Liver (tissue), 9 donors: Measurements from ENCODE around the gene CUBN. TPM values are rescaled to one million over a fixed set of nuclear protein-coding genes. Genes with fewer than 3 reads are reported as not detected.

Source experiments
- DNase-seq: peaks from one replicate; pipeline ENCODE4 v3.0.0-alpha.2; 2017; ENCODE audit warnings: low spot score
- H3K27ac ChIP-seq, 2 donors: one replicate each; pipeline ENCODE4 v1.7.0; 2013; ENCODE audit warnings: inconsistent platforms in 2 of 2, low read length in 2 of 2, control low read depth in 1 of 2, low read depth in 1 of 2, mild to moderate bottlenecking in 1 of 2
- H3K27me3 ChIP-seq, 4 donors: one replicate each; pipeline versions ENCODE4 v1.6.1 to v1.7.0; 2013; ENCODE audit warnings: low read length in 3 of 4, inconsistent platforms in 1 of 4, mild to moderate bottlenecking in 1 of 4, moderate library complexity in 1 of 4; ENCODE audit not compliant: control insufficient read depth in 4 of 4, insufficient read depth in 4 of 4
- H3K36me3 ChIP-seq, 4 donors: one replicate each; pipeline versions ENCODE4 v1.6.1 to v1.7.0; 2013; ENCODE audit warnings: low read length in 3 of 4, mild to moderate bottlenecking in 3 of 4, low read depth in 1 of 4, moderate library complexity in 1 of 4; ENCODE audit not compliant: control insufficient read depth in 4 of 4, insufficient read depth in 3 of 4
- H3K4me1 ChIP-seq, 4 donors: one replicate each; pipeline versions ENCODE4 v1.6.1 to v1.7.0; 2013; ENCODE audit warnings: low read length in 3 of 4, mild to moderate bottlenecking in 3 of 4, moderate library complexity in 1 of 4; ENCODE audit not compliant: control insufficient read depth in 4 of 4, insufficient read depth in 4 of 4
- H3K4me3 ChIP-seq, 3 donors: one replicate each; pipeline versions ENCODE4 v1.6.1 to v1.7.0; 2013; ENCODE audit warnings: low read length in 3 of 3, control low read depth in 1 of 3, low read depth in 1 of 3, mild to moderate bottlenecking in 1 of 3
- H3K9ac ChIP-seq, 2 donors: one replicate each; pipeline ENCODE4 v1.7.0; 2013; ENCODE audit warnings: low read length in 2 of 2, mild to moderate bottlenecking in 2 of 2, moderate library complexity in 2 of 2, control low read depth in 1 of 2, low read depth in 1 of 2
- H3K9me3 ChIP-seq, 4 donors: one replicate each; pipeline versions ENCODE4 v1.6.1 to v1.7.0; 2013; ENCODE audit warnings: low read length in 3 of 4; ENCODE audit not compliant: control insufficient read depth in 4 of 4
- EGR1 ChIP-seq, 2 donors: IDR thresholded peaks; 2 replicates each; pipeline ENCODE4 v1.6.1; 2016 to 2018; ENCODE audit warnings: antibody characterized with exemption in 2 of 2, low read depth in 2 of 2
- FOXA1 ChIP-seq: IDR thresholded peaks from 2 replicates; pipeline ENCODE4 v1.6.1; 2016; ENCODE audit warnings: antibody characterized with exemption
- GABPA ChIP-seq, 2 donors: IDR thresholded peaks in 1 of 2; conservative IDR thresholded peaks in 1 of 2; 2 replicates each; pipeline ENCODE4 v1.6.1; 2016; ENCODE audit warnings: antibody characterized with exemption in 2 of 2, mild to moderate bottlenecking in 1 of 2, moderate library complexity in 1 of 2
- HNF4A ChIP-seq, 2 donors: conservative IDR thresholded peaks; 2 replicates each; pipeline ENCODE4 v1.6.1; 2016; ENCODE audit warnings: antibody characterized with exemption in 2 of 2, mild to moderate bottlenecking in 2 of 2
- HNF4G ChIP-seq: IDR thresholded peaks from 2 replicates; pipeline ENCODE4 v1.6.1; 2016; ENCODE audit warnings: antibody characterized with exemption
- JUND ChIP-seq, 2 donors: IDR thresholded peaks; 2 replicates each; pipeline ENCODE4 v1.6.1; 2016; ENCODE audit warnings: antibody characterized with exemption in 2 of 2
- NR2F2 ChIP-seq: IDR thresholded peaks from 2 replicates; pipeline ENCODE4 v1.6.1; 2016; ENCODE audit warnings: antibody characterized with exemption
- RAD21 ChIP-seq, 2 donors: IDR thresholded peaks; 2 replicates each; pipeline ENCODE4 v1.6.1; 2016; ENCODE audit warnings: antibody characterized with exemption in 2 of 2, mild to moderate bottlenecking in 2 of 2
- REST ChIP-seq: IDR thresholded peaks from 2 replicates; pipeline ENCODE4 v1.6.1; 2016; ENCODE audit warnings: antibody characterized with exemption, mild to moderate bottlenecking
- RXRA ChIP-seq, 2 donors: IDR thresholded peaks; 2 replicates each; pipeline ENCODE4 v1.6.1; 2017 to 2018; ENCODE audit warnings: antibody characterized with exemption in 2 of 2, mild to moderate bottlenecking in 1 of 2
- SP1 ChIP-seq: IDR thresholded peaks from 2 replicates; pipeline ENCODE4 v1.6.1; 2018; ENCODE audit warnings: antibody characterized with exemption, mild to moderate bottlenecking
- TAF1 ChIP-seq: conservative IDR thresholded peaks from 2 replicates; pipeline ENCODE4 v1.6.1; 2016; ENCODE audit warnings: antibody characterized with exemption, mild to moderate bottlenecking
- YY1 ChIP-seq: IDR thresholded peaks from 2 replicates; pipeline ENCODE4 v1.6.1; 2016; ENCODE audit warnings: antibody characterized with exemption, mild to moderate bottlenecking
- WGBS: extraction: QIAGEN DNeasy Blood & Tissue Kit; methylation state at CpG from one replicate; pipeline ENCODE4 v1.1.7; 2013; 5-methylcytosine and 5-hydroxymethylcytosine counted together
- polyA plus RNA-seq, 2 donors: library from polyadenylated mRNA; stranded (reverse) in 1 of 2; unstranded in 1 of 2; fragments of 200-250 nt in 1 of 2; fragments of >200 nt in 1 of 2; fragmentation: Nextera tagmentation in 1 of 2; extraction: Ambion mirVana in 1 of 2; gene quantifications; one replicate each; pipeline versions ENCODE4 v1.2.1 to v1.2.3, GENCODE V29; 2013 to 2015
- total RNA-seq, 2 donors: library from RNA; depleted of rRNA; stranded (reverse); fragments of >200 nt; gene quantifications; one replicate each; pipeline ENCODE4 v1.2.3, GENCODE V29; 2014
- TF ChIP-seq, protein P1 (sequence below): fragments of 150-350 bp; IDR thresholded peaks from 2 replicates; pipeline ENCODE4 v1.5.1; 2017; ENCODE audit warnings: improper control_type of control experiment, low read depth, low read length; ENCODE audit not compliant: missing input control
- TF ChIP-seq, protein P2 (sequence below): IDR thresholded peaks from 2 replicates; pipeline ENCODE4 v1.6.1; 2016; ENCODE audit warnings: antibody characterized with exemption
- TF ChIP-seq, protein P3 (sequence below): IDR thresholded peaks from 2 replicates; pipeline ENCODE4 v1.6.1; 2016; ENCODE audit warnings: antibody characterized with exemption
- TF ChIP-seq, protein P4 (sequence below): IDR thresholded peaks from 2 replicates; pipeline ENCODE4 v1.6.1; 2016; ENCODE audit warnings: antibody characterized with exemption
- donor health status: healthy.
- donor health status: healthy.
- donor health status: healthy.
- donor health status: healthy.
- donor health status: healthy.

The CUBN gene
- total and polyA plus RNA-seq, 4 donors = 0.01 to 0.67 (median 0.30) TPM

DNA sequence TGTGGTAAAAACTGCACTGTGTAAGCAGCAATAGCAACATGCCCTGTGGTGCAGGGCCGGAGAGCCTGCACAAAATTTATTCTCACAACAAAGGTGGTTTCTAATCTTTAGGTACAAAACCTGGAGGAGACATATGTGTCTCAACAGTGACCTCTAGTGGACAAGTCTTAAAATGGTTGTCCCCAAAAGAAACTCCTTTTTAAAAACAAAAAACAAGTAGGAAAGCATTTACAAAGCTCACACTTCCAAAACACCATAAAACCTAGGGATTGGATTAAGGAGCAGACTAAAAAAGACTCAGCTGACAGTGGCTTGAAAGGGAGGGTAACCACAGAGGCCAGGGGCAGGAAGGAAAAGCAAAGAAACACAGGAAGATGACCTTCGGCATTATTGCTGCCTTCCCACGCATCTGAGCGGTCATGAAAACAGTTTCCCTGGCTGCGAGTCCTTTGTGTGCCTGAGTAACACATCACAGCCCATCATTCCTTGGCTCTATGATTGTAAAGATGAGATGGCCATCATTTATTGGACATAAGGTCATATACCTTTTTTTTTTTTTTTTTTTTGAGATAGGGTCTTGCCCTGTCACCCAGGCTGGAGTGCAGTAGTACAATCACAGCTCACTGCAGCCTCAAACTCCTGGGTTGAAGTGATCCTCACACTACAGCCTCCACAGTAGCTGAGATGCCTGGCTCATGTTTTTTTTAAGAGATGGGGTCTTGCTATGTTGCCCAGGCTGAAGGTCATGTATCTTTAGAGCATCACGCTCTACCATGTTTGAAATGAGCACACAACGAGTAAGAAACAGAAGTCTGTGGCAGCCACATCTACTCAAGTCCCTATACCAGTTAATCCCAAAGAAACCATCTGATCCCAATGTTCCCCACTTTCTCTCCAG, 351.9 kb downstream of the CUBN start:
- whole genome bisulfite sequencing = 36% methylated on average over 7 of the region's 7 CpGs
- H3K27ac ChIP-seq = peak overlapping the region in 1 of 2 donors; percentile 25
- H3K36me3 ChIP-seq = peaks cover 0 to 2% (median 0%) of the 10 kb centered on the region in 4 donors
- H3K4me1 ChIP-seq = peaks cover 0 to 2% (median 0%) of the 10 kb centered on the region in 4 donors
- no peaks in the 10 kb centered on the region for H3K9me3 ChIP-seq
- TF ChIP-seq RXRA (IDR thresholded peaks at IDR 0.05) = no peak
- TF ChIP-seq, protein P1, sequence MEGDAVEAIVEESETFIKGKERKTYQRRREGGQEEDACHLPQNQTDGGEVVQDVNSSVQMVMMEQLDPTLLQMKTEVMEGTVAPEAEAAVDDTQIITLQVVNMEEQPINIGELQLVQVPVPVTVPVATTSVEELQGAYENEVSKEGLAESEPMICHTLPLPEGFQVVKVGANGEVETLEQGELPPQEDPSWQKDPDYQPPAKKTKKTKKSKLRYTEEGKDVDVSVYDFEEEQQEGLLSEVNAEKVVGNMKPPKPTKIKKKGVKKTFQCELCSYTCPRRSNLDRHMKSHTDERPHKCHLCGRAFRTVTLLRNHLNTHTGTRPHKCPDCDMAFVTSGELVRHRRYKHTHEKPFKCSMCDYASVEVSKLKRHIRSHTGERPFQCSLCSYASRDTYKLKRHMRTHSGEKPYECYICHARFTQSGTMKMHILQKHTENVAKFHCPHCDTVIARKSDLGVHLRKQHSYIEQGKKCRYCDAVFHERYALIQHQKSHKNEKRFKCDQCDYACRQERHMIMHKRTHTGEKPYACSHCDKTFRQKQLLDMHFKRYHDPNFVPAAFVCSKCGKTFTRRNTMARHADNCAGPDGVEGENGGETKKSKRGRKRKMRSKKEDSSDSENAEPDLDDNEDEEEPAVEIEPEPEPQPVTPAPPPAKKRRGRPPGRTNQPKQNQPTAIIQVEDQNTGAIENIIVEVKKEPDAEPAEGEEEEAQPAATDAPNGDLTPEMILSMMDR = peak; percentile 71
- TF ChIP-seq REST = no peak
- TF ChIP-seq GABPA (IDR thresholded peaks at IDR 0.05 in 1 of 2, conservative IDR thresholded peaks at IDR 0.05 in 1 of 2) = no peak
- TF ChIP-seq FOXA1 = no peak
- peak; percentile 83 to 84 for TF ChIP-seq RAD21 (IDR thresholded peaks at IDR 0.05)
- no peak for TF ChIP-seq EGR1 (IDR thresholded peaks at IDR 0.05; ENCODE audit: low read depth in 2 of 2)
- no peak for TF ChIP-seq SP1
- peak; percentile 92 for TF ChIP-seq NR2F2
- peak; percentile 10 to 12 for TF ChIP-seq HNF4A (conservative IDR thresholded peaks at IDR 0.05)
- no peak for TF ChIP-seq HNF4G
- TF ChIP-seq, protein P2, sequence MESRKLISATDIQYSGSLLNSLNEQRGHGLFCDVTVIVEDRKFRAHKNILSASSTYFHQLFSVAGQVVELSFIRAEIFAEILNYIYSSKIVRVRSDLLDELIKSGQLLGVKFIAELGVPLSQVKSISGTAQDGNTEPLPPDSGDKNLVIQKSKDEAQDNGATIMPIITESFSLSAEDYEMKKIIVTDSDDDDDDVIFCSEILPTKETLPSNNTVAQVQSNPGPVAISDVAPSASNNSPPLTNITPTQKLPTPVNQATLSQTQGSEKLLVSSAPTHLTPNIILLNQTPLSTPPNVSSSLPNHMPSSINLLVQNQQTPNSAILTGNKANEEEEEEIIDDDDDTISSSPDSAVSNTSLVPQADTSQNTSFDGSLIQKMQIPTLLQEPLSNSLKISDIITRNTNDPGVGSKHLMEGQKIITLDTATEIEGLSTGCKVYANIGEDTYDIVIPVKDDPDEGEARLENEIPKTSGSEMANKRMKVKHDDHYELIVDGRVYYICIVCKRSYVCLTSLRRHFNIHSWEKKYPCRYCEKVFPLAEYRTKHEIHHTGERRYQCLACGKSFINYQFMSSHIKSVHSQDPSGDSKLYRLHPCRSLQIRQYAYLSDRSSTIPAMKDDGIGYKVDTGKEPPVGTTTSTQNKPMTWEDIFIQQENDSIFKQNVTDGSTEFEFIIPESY = no peak
- TF ChIP-seq JUND (IDR thresholded peaks at IDR 0.05) = no peak
- H3K4me3 ChIP-seq = peak overlapping the region in 1 of 3 donors; percentile 12
- no peaks in the 10 kb centered on the region for H3K27me3 ChIP-seq
- peak overlapping the region in 1 of 2 donors; percentile 79 for H3K9ac ChIP-seq
- no peak for DNase-seq

- TF ChIP-seq FOXA1 (no peak), TAF1 (no peak), NR2F2 (no peak), HNF4G (no peak), RXRA (IDR thresholded peaks at IDR 0.05) (no peak), EGR1 (IDR thresholded peaks at IDR 0.05; ENCODE audit: low read depth in 2 of 2) (no peak), RAD21 (IDR thresholded peaks at IDR 0.05) (no peak), YY1 (no peak)
- TF ChIP-seq, protein P3, sequence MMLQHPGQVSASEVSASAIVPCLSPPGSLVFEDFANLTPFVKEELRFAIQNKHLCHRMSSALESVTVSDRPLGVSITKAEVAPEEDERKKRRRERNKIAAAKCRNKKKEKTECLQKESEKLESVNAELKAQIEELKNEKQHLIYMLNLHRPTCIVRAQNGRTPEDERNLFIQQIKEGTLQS = no peak
- TF ChIP-seq, protein P1 = no peak
- TF ChIP-seq, protein P4, sequence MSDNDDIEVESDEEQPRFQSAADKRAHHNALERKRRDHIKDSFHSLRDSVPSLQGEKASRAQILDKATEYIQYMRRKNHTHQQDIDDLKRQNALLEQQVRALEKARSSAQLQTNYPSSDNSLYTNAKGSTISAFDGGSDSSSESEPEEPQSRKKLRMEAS = no peak
- no peak overlapping the region for H3K9ac ChIP-seq
Measured at GRCh38 chr10:16776896-16777295, 352.7 kb downstream of the CUBN start.

More at GRCh38 chr10:16776896-16777295, 352.7 kb downstream of the CUBN start:
- DNase-seq = no peak
- Histone ChIP-seq H3K9me3 (no peaks in the 10 kb centered on the region), H3K27ac (no peak overlapping the region), H3K36me3 (peaks cover 0 to 2% (median 0%) of the 10 kb centered on the region in 4 donors), H3K4me3 (no peak overlapping the region), H3K4me1 (peaks cover 0 to 2% (median 0%) of the 10 kb centered on the region in 4 donors), H3K27me3 (no peaks in the 10 kb centered on the region)
- 73% methylated on average over 3 of the region's 3 CpGs for WGBS
